IPS DF 4.7 (cell line): ENCODE data around the gene BMERB1.
"Not testable (repeated sequence)": the region's sequence is repeated elsewhere in the genome, so short reads cannot be mapped to it uniquely, and the experiment has no call there.

ENCODE experiments used
- DNase-seq: peaks from one replicate; pipeline ENCODE4 v3.0.0-alpha.2; 2013; ENCODE audit warnings: low spot score; ENCODE audit errors: extremely low read depth

The BMERB1 gene

GRCh38 chr16:15461376-15461775, 27.0 kb downstream of the BMERB1 start:
- no peak for DNase-seq

GRCh38 chr16:15464401-15465186, 30.2 kb downstream of the BMERB1 start:
- no peak for DNase-seq

- DNase-seq: no peak
These were observed 31.7 kb downstream of the BMERB1 start for GRCh38 chr16:15466131-15466530.

GRCh38 chr16:15466886-15467781, 32.7 kb downstream of the BMERB1 start:
- no peak for DNase-seq

- not testable (repeated sequence) for DNase-seq
These were observed 42.6 kb downstream of the BMERB1 start for GRCh38 chr16:15476971-15477370.

- no peak for DNase-seq
These were observed 43.4 kb downstream of the BMERB1 start for GRCh38 chr16:15477802-15478201.

- peak; percentile 68 for DNase-seq
These were observed 47.8 kb downstream of the BMERB1 start for GRCh38 chr16:15482068-15482747.

- DNase-seq: no peak
These were observed 48.4 kb downstream of the BMERB1 start for GRCh38 chr16:15482748-15483298.

- DNase-seq: no peak
These were observed 49.5 kb downstream of the BMERB1 start for GRCh38 chr16:15483857-15484256.

- no peak for DNase-seq
These were observed 50.3 kb downstream of the BMERB1 start for GRCh38 chr16:15484662-15485061.

GRCh38 chr16:15485175-15485574, 50.8 kb downstream of the BMERB1 start:
- DNase-seq: no peak

GRCh38 chr16:15486661-15487060, 52.3 kb downstream of the BMERB1 start:
- no peak for DNase-seq

- no peak for DNase-seq
These were observed 53.2 kb downstream of the BMERB1 start for GRCh38 chr16:15487336-15488284.

- DNase-seq: no peak
These were observed 54.6 kb downstream of the BMERB1 start for GRCh38 chr16:15489016-15489415.

GRCh38 chr16:15490123-15490711, 55.8 kb downstream of the BMERB1 start:
- no peak for DNase-seq

- DNase-seq: no peak
These were observed 57.0 kb downstream of the BMERB1 start for GRCh38 chr16:15491411-15491810.

- DNase-seq: no peak
These were observed 57.8 kb downstream of the BMERB1 start for GRCh38 chr16:15492091-15492740.

GRCh38 chr16:15493466-15494180, 59.2 kb downstream of the BMERB1 start:
- DNase-seq: no peak

- no peak for DNase-seq
These were observed 59.8 kb downstream of the BMERB1 start for GRCh38 chr16:15494236-15494635.
